Measurements from ENCODE around the gene HBG2.

The HBG2 gene

DNA sequence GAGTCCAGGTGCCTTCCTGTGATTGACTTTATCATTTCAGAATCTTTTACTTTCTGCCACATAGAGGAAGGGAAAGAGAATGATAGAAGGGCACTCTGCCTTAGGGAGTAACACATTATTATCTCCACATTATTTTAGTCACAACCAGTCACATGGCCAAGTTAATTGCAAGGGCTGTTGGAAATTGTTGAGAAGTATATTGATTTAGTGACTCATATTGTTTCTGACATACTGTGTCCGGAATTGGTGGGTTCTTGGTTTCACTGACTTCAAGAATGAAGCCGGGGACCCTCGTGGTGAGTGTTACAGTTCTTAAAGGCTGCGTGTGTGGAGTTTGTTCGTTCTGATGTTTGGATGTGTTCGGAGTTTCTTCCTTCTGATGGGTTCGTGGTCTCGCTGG lies 38.4 kb upstream of the HBG2 start:
- no peak overlapping the region for H4K91ac ChIP-seq (ENCODE audit: low read depth, low read length, poor library complexity)
- H2BK120ac ChIP-seq (ENCODE audit: low read depth, low read length): no peak overlapping the region
- H2AFZ ChIP-seq (ENCODE audit: low read length): no peak overlapping the region
- H3K4ac ChIP-seq (ENCODE audit: low read length): no peak overlapping the region
- H3K4me3 ChIP-seq (ENCODE audit: low read length in 2 of 2): no peak overlapping the region
- H2BK15ac ChIP-seq (ENCODE audit: low read length): no peak overlapping the region
- H3K27ac ChIP-seq (replicated peaks; ENCODE audit: low read length): no peak overlapping the region
- no peaks in the 10 kb centered on the region for H3K36me3 ChIP-seq (replicated peaks in 1 of 2; ENCODE audit: control insufficient read depth in 2 of 2, insufficient read depth in 2 of 2, low read length in 2 of 2)
- H3K4me1 ChIP-seq (ENCODE audit: control insufficient read depth in 2 of 2, insufficient read depth in 1 of 2, low read depth in 1 of 2, low read length in 2 of 2): no peaks in the 10 kb centered on the region
- H2BK12ac ChIP-seq (ENCODE audit: low read length): no peak overlapping the region
- H3K9ac ChIP-seq (ENCODE audit: low read depth, low read length, poor library complexity): no peak overlapping the region
- no peak overlapping the region for H3K14ac ChIP-seq (ENCODE audit: low read length)
- H2AK5ac ChIP-seq (ENCODE audit: low read depth, low read length): no peak overlapping the region
- no peaks in the 10 kb centered on the region for H3K79me1 ChIP-seq (ENCODE audit: low read depth, low read length)
- H3K27me3 ChIP-seq (ENCODE audit: control insufficient read depth in 3 of 3, insufficient read depth in 3 of 3, low read depth in 1 of 3, low read length in 3 of 3): no peaks in the 10 kb centered on the region
- no peak overlapping the region for H3K4me2 ChIP-seq (ENCODE audit: insufficient read depth, low read length, poor library complexity, severe bottlenecking)
- no peak overlapping the region for H4K8ac ChIP-seq (ENCODE audit: low read depth, low read length)
- H3K18ac ChIP-seq (ENCODE audit: low read length): no peak overlapping the region
- H2BK5ac ChIP-seq (ENCODE audit: low read length): no peak overlapping the region
- WGBS, 2 donors (ENCODE audit: extremely low coverage in 2 of 2, insufficient read length in 2 of 2, insufficient replicate concordance in 1 of 2): no CpG with 5 or more reads among the region's 8 CpGs
- no peak for DNase-seq (ENCODE audit: low spot score)
- no peaks in the 10 kb centered on the region for H3K9me3 ChIP-seq (replicated peaks in 1 of 2; ENCODE audit: control insufficient read depth in 2 of 2, insufficient read depth in 1 of 2, low read depth in 1 of 2, low read length in 2 of 2)
- H3K23ac ChIP-seq (ENCODE audit: low read depth, low read length, poor library complexity): no peak overlapping the region

GRCh38 chr11:5291207-5291838 lies 36.7 kb upstream of the HBG2 start:
- no peak for DNase-seq (ENCODE audit: low spot score)
- WGBS, 2 donors (ENCODE audit: extremely low coverage in 2 of 2, insufficient read length in 2 of 2, insufficient replicate concordance in 1 of 2): no CpG with 5 or more reads among the region's 1 CpG

GRCh38 chr11:5290106-5290505 lies 35.5 kb upstream of the HBG2 start:
- Histone ChIP-seq H3K9me3 (replicated peaks in 1 of 2; ENCODE audit: control insufficient read depth in 2 of 2, insufficient read depth in 1 of 2, low read depth in 1 of 2, low read length in 2 of 2) (no peaks in the 10 kb centered on the region), H3K18ac (ENCODE audit: low read length) (no peak overlapping the region), H2AFZ (ENCODE audit: low read length) (no peak overlapping the region), H3K9ac (ENCODE audit: low read depth, low read length, poor library complexity) (no peak overlapping the region), H2BK12ac (ENCODE audit: low read length) (no peak overlapping the region), H3K14ac (ENCODE audit: low read length) (no peak overlapping the region), H2AK5ac (ENCODE audit: low read depth, low read length) (no peak overlapping the region), H3K27me3 (ENCODE audit: control insufficient read depth in 3 of 3, insufficient read depth in 3 of 3, low read depth in 1 of 3, low read length in 3 of 3) (no peaks in the 10 kb centered on the region), H2BK120ac (ENCODE audit: low read depth, low read length) (no peak overlapping the region), H3K4me1 (ENCODE audit: control insufficient read depth in 2 of 2, insufficient read depth in 1 of 2, low read depth in 1 of 2, low read length in 2 of 2) (no peaks in the 10 kb centered on the region), H2BK15ac (ENCODE audit: low read length) (no peak overlapping the region), H3K4me2 (ENCODE audit: insufficient read depth, low read length, poor library complexity, severe bottlenecking) (no peak overlapping the region), H3K23ac (ENCODE audit: low read depth, low read length, poor library complexity) (no peak overlapping the region), H3K79me1 (ENCODE audit: low read depth, low read length) (no peaks in the 10 kb centered on the region), H4K91ac (ENCODE audit: low read depth, low read length, poor library complexity) (no peak overlapping the region), H3K4me3 (ENCODE audit: low read length in 2 of 2) (no peak overlapping the region), H2BK5ac (ENCODE audit: low read length) (no peak overlapping the region), H3K4ac (ENCODE audit: low read length) (no peak overlapping the region), H4K8ac (ENCODE audit: low read depth, low read length) (no peak overlapping the region), H3K36me3 (replicated peaks in 1 of 2; ENCODE audit: control insufficient read depth in 2 of 2, insufficient read depth in 2 of 2, low read length in 2 of 2) (no peaks in the 10 kb centered on the region), H3K27ac (replicated peaks; ENCODE audit: low read length) (no peak overlapping the region)
- WGBS, 2 donors (ENCODE audit: extremely low coverage in 2 of 2, insufficient read length in 2 of 2, insufficient replicate concordance in 1 of 2): no CpG with 5 or more reads among the region's 1 CpG
- no peak for DNase-seq (ENCODE audit: low spot score)

More at GRCh38 chr11:5291207-5291838, 36.7 kb upstream of the HBG2 start:
- H2BK12ac ChIP-seq (ENCODE audit: low read length): no peak overlapping the region
- H3K27ac ChIP-seq (replicated peaks; ENCODE audit: low read length): no peak overlapping the region
- H2AFZ ChIP-seq (ENCODE audit: low read length): no peak overlapping the region
- H3K4me3 ChIP-seq (ENCODE audit: low read length in 2 of 2): no peak overlapping the region
- H2BK5ac ChIP-seq (ENCODE audit: low read length): no peak overlapping the region
- H2BK15ac ChIP-seq (ENCODE audit: low read length): no peak overlapping the region
- no peak overlapping the region for H2BK120ac ChIP-seq (ENCODE audit: low read depth, low read length)
- H2AK5ac ChIP-seq (ENCODE audit: low read depth, low read length): no peak overlapping the region
- no peak overlapping the region for H4K91ac ChIP-seq (ENCODE audit: low read depth, low read length, poor library complexity)
- no peak overlapping the region for H3K14ac ChIP-seq (ENCODE audit: low read length)
- no peaks in the 10 kb centered on the region for H3K9me3 ChIP-seq (replicated peaks in 1 of 2; ENCODE audit: control insufficient read depth in 2 of 2, insufficient read depth in 1 of 2, low read depth in 1 of 2, low read length in 2 of 2)
- no peak overlapping the region for H4K8ac ChIP-seq (ENCODE audit: low read depth, low read length)
- H3K27me3 ChIP-seq (ENCODE audit: control insufficient read depth in 3 of 3, insufficient read depth in 3 of 3, low read depth in 1 of 3, low read length in 3 of 3): no peaks in the 10 kb centered on the region
- no peak overlapping the region for H3K23ac ChIP-seq (ENCODE audit: low read depth, low read length, poor library complexity)
- H3K4ac ChIP-seq (ENCODE audit: low read length): no peak overlapping the region
- H3K79me1 ChIP-seq (ENCODE audit: low read depth, low read length): no peaks in the 10 kb centered on the region
- no peaks in the 10 kb centered on the region for H3K36me3 ChIP-seq (replicated peaks in 1 of 2; ENCODE audit: control insufficient read depth in 2 of 2, insufficient read depth in 2 of 2, low read length in 2 of 2)
- no peak overlapping the region for H3K4me2 ChIP-seq (ENCODE audit: insufficient read depth, low read length, poor library complexity, severe bottlenecking)
- no peak overlapping the region for H3K9ac ChIP-seq (ENCODE audit: low read depth, low read length, poor library complexity)
- no peaks in the 10 kb centered on the region for H3K4me1 ChIP-seq (ENCODE audit: control insufficient read depth in 2 of 2, insufficient read depth in 1 of 2, low read depth in 1 of 2, low read length in 2 of 2)
- H3K18ac ChIP-seq (ENCODE audit: low read length): no peak overlapping the region

DNA sequence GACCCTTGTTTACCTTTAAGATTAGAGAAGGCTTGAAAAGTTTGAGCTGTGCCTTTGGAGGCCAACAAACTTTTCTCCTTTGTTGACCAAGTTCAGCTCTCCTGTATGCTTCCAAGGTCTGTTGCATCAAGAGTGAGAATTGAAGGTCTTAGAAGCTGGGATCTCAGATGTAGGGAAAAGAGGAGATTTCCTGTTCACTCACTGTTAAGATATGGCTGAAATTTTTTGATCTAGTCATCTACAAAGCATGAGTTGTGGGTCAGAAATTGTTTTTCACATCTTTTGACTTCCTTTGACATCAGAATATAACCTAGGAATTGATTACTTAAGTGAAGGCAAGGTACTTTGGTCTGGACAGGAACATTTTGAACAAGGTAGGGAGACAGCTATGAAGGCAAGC lies 35.1 kb upstream of the HBG2 start:
- Histone ChIP-seq H3K9ac (ENCODE audit: low read depth, low read length, poor library complexity) (no peak overlapping the region), H4K8ac (ENCODE audit: low read depth, low read length) (no peak overlapping the region), H3K4me1 (ENCODE audit: control insufficient read depth in 2 of 2, insufficient read depth in 1 of 2, low read depth in 1 of 2, low read length in 2 of 2) (no peaks in the 10 kb centered on the region), H2BK5ac (ENCODE audit: low read length) (no peak overlapping the region), H3K23ac (ENCODE audit: low read depth, low read length, poor library complexity) (no peak overlapping the region), H3K18ac (ENCODE audit: low read length) (no peak overlapping the region), H3K27ac (replicated peaks; ENCODE audit: low read length) (no peak overlapping the region), H4K91ac (ENCODE audit: low read depth, low read length, poor library complexity) (no peak overlapping the region), H3K4me3 (ENCODE audit: low read length in 2 of 2) (no peak overlapping the region), H2BK12ac (ENCODE audit: low read length) (no peak overlapping the region), H3K27me3 (ENCODE audit: control insufficient read depth in 3 of 3, insufficient read depth in 3 of 3, low read depth in 1 of 3, low read length in 3 of 3) (no peaks in the 10 kb centered on the region), H2BK15ac (ENCODE audit: low read length) (no peak overlapping the region), H2AK5ac (ENCODE audit: low read depth, low read length) (no peak overlapping the region), H3K4me2 (ENCODE audit: insufficient read depth, low read length, poor library complexity, severe bottlenecking) (no peak overlapping the region), H2AFZ (ENCODE audit: low read length) (no peak overlapping the region), H3K9me3 (replicated peaks in 1 of 2; ENCODE audit: control insufficient read depth in 2 of 2, insufficient read depth in 1 of 2, low read depth in 1 of 2, low read length in 2 of 2) (no peaks in the 10 kb centered on the region), H3K36me3 (replicated peaks in 1 of 2; ENCODE audit: control insufficient read depth in 2 of 2, insufficient read depth in 2 of 2, low read length in 2 of 2) (no peaks in the 10 kb centered on the region), H3K14ac (ENCODE audit: low read length) (no peak overlapping the region), H3K79me1 (ENCODE audit: low read depth, low read length) (no peaks in the 10 kb centered on the region), H3K4ac (ENCODE audit: low read length) (no peak overlapping the region), H2BK120ac (ENCODE audit: low read depth, low read length) (no peak overlapping the region)
- DNase-seq (ENCODE audit: low spot score): no peak

Measured in neuronal stem cell (in vitro differentiated cells).